SKM-1 (cell line): Measurements from ENCODE around the gene MRTFB.
"Not testable (repeated sequence)": the region's sequence is repeated elsewhere in the genome, so short reads cannot be mapped to it uniquely, and the experiment has no call there.

Experiments used
- DNase-seq: peaks from one replicate; lab custom pipeline; 2025; ENCODE audit not compliant: unreplicated experiment; lab: John Stamatoyannopoulos, UW

Gene MRTFB

GRCh38 chr16:14102925-14103720 is 32.0 kb downstream of the MRTFB start:
- DNase-seq: no peak

GRCh38 chr16:14104066-14104465 is 32.9 kb downstream of the MRTFB start:
- no peak for DNase-seq

- DNase-seq: no peak
Measured at GRCh38 chr16:14105760-14106375, 34.7 kb downstream of the MRTFB start.

DNA sequence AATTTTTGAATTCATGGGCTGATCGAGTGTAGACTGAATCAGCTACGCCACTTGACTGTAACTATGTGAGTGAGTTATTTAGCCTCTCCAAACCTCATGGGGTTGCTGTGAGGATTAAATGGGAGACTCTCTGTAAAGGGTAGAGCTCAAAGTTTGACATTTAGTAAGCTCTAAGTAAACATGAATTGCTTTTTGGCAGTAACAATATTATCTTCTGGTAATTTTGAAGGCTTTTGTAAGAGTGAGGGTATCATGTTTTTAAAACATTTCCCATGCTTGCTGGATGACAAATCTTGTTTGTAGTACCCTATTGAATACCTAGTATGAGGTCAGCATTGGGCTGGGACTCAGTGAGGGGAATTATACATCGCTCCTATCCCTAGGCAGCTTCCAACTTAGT is 35.3 kb downstream of the MRTFB start:
- DNase-seq: no peak

DNA sequence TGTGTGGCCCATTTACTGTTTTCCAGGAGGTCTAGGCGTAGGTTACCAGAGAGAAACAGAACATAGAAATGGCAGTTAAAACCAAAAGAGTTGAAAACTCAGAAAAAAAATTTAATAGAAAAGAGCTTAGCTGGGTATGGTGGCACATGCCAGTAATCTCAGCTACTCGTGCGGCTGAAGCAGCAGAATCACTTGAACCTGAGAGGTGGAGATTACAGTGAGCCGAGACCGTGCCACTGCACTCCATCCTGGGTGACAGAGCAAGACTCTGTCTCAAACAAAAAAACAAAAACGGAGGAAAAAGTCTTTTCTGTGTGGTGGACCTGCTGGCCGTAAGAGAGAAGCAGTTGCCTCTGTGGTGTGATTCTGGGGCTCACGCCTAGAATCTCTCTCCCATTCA is 35.8 kb downstream of the MRTFB start:
- no peak for DNase-seq

DNA sequence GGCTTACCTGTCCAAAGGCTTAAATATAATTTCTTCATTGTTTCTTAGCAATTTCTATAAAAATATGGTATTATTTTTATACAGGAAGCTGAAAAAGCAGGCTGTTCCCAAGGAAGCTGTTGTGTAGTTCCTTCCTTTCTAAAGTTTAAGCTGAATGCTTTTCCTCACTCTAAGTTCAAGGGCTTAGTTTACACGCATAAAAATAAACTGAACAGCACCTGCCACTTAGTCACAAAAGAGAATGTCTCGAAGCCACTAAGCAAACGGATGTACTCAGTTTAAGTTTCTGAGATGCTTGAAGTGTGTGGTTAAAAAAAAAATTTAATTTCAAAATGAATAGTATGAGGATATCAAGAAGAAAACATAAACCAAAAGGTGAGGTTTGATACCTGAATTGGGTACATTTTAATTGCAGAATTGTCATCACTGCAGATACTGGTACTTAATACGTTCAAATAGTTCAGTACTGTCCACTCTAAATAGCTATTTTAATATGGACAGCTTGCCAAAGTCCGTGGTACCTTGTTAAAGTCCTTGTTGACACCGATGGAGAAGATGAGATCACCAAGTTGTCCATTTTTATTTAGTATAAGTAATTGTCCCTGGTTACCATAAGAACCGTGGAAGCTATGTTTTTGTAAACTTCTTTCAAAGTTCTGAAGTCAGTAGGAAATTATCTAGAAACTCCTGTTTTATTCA is 38.1 kb downstream of the MRTFB start:
- no peak for DNase-seq

DNA sequence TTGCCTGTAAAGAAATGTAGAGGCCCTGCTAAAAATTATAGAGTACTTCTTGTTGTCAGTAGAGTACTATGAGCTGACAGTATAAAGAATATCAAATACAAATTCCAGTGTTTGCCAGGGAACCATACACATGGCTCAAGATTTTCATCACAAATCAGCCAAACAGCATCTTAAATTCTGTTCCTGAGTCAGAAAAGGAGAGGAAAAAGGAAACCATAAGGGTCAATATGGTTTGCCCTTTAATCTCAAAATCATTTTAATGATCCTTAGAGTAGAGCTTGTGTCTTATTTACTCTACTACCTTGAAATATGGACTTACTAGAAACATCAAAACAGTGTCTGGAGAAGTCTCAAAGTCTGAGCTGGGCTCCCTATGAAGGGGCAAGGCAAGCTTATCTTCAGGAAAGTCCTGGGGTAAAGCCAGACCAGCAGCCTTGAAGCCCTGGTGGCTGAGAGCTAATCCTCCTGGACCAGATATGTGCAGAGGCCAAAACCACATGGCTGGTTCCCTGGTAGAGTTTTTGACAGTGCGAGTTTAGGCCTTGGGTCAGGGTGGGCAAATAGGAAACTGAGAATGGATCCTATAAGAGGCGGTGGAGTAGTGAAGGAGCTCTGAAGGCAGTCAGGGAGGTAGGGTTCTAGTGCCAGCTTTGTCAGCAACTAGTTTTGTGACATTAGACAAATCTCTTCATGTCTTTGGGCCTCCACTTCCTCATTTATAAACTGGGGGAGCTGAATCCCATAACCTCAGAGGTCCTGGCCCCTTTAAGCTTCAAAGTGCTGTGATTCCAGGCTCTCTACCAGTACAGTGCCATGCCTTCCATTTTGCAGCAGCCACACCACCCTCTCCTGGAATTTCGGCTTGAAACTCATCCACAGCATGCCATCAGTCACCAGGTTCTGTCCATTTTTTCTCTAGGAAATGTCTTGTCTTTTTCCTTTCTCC is 38.9 kb downstream of the MRTFB start:
- no peak for DNase-seq

- no peak for DNase-seq
Measured at GRCh38 chr16:14110728-14111251, 39.7 kb downstream of the MRTFB start.

- DNase-seq: no peak
Measured at GRCh38 chr16:14111713-14112538, 40.8 kb downstream of the MRTFB start.

DNA sequence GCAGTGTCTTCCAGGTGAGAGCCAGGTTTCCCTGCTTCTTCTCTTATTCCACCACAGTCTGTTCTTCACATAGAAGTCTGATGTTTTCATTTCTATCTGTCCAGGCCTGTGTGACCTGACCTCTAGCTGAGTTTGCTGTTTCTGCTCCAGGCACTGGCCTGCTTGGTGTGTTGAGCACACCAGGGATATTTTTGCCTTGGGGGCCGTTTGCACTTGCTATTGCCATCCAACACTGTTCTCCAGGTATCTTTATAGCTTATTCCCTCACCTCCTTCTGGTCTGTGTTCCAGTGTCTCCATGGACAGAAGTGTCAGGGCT is 41.4 kb downstream of the MRTFB start:
- no peak for DNase-seq

DNA sequence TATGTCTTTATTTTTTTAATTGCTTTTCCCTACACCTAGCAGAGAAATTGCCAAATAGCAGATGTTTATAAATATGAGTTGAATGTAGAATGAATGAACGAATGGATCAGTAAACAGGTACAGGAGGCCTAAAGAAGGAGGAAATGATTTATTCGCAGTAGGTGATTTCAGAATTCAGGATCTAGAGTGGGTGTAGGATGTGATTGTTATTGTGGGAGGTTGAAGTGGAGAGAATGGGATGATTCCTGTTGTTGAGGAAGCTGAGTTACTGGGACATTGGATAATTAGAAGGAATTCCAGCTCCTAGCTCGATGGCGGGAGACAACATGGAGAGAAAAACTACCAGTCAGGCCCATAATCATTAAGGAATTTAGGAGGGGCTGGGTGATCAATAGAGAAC is 42.2 kb downstream of the MRTFB start:
- DNase-seq: no peak

GRCh38 chr16:14117051-14117450 is 45.9 kb downstream of the MRTFB start:
- no peak for DNase-seq

DNA sequence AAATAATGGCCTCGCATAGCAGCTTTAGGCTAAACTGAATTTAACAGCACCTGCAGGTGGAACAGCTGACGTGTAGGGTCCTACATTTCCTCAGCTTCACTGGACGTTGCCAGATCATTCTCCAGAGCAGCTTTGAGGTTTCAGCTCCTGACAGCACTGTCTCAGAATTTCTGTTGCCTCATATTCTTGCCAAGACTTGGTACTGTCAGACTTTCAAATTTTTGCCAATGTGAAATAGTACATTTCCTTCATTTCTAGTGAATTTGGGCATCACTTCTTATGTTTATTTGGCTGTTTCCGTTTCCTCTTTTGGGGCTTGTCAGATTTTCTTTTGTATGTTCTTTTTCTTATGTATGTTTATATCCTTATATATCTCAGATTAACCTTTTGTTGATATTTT is 48.7 kb downstream of the MRTFB start:
- DNase-seq: no peak

DNA sequence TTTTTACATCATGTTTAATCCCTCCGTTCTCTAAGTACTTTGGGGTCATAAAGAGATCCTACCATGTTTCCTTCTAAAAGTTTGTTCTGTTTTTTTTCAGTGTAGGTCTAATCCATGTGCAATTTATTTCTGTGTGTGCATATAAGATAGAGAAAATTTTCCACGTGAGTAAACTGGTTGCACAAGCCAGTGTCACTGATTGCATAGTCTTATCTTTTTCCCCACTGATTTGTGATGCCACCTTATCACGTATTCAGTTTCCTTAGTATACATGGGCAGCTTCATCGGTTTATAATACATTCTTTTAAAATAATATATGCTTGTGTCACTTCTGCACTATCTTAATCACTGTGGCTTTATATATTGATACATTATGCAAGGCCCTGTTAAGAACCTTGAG is 49.2 kb downstream of the MRTFB start:
- no peak for DNase-seq

- no peak for DNase-seq
Measured at GRCh38 chr16:14121142-14121541, 50.0 kb downstream of the MRTFB start.

DNA sequence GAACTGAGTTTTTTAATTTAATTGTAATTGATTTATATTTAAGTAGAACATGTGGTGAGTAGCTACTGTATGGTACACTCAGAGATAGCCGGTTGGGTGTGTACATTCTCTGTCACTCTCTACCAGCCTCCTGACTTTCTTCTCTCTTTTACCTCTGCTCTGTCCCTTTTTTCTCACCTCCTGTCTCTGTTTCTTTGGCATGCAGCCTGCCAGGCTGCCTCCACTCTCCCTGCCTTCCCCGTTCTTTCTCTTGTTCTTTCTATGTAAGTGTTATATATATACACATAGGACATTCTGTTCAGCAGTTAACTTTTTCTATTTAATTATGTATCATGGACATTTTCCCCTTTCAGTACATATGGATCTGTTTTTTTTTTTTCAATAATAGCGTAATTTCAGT is 50.8 kb downstream of the MRTFB start:
- DNase-seq: no peak

DNA sequence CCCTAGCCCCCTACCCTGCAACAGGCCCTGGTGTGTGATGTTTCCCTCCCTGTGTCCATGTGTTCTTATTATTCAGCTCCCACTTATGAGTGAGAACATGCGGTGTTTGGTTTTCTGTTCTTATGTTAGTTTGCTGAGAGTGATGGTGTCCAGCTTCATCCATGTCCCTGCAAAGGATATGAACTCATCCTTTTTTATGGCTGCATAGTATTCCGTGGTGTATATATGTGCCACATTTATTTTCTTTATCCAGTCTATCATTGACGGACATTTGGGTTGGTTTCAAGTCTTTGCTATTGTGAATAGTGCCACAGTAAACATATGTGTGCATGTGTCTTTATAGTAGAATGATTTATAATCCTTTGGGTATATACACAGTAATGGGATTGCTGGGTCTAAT is 51.3 kb downstream of the MRTFB start:
- DNase-seq: not testable (repeated sequence)

DNA sequence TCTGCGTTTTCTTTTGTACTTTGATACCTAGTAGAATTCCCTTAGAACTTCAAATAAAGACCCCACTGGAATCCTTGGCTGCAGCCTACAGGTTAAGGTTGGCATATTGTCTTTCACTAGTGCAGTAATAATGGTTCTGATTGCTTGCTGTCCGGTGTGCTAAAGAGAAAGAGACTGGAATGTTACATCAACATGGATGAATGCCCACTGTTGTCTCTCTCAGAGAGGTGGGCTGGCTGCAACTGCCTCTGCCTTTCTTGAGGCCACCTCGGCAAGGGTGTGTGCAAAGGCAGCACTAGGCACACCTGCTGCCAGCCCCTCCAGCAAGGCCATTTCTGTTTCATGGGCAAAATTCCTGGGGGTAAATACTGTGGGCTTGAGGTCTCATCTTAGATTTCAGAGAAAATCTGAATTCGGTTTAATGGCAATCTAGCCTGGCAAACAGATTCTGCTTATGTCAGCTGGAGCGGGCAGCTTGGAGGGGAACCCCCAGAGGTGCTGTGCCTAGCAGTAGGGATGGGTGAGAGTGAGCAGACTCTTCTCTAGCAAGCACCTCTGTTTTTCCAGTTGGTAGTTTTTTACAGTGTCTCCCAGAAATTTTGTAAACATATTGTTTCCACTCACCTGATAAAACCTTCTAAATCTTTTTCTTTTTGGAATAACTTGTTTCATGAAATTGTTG is 54.0 kb downstream of the MRTFB start:
- no peak for DNase-seq

DNA sequence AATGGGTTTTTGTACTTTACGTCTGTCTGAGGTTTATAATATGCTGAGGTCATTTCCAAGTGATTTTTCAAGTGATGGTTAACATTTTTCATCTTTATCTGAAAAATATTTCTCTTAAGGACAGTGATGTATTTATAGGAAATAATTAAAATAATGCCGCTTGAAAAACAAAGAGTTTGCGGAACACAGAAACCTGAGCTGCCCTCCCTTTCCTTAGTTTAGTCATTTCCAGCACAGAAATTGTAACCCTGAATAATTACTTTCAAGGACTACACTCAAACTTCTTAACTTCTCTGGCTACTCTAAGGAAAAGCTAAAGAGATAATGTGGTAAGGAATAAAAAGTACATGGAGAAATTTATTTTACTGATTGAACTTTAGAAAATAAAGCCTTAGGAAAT is 54.6 kb downstream of the MRTFB start:
- DNase-seq: no peak

GRCh38 chr16:14128097-14128496 is 57.0 kb downstream of the MRTFB start:
- DNase-seq: no peak
